Uterus (tissue), 2 donors: ENCODE measurements around the gene RABGGTA.

ENCODE experiments used
- POLR2A ChIP-seq, 2 donors: fragments of 450-650 bp; IDR thresholded peaks; one replicate each; pipeline ENCODE4 v1.6.1; 2016; ENCODE audit warnings: antibody characterized with exemption in 2 of 2, mild to moderate bottlenecking in 1 of 2, moderate library complexity in 1 of 2
- TF ChIP-seq, protein P1 (sequence below), 4 experiments: fragments of 200-600 bp in 2 of 4; fragments of 450-650 bp in 2 of 4; sonication (generic) in 2 of 4; IDR thresholded peaks; one replicate each; pipeline ENCODE4 v1.5.1; 2016 to 2019; ENCODE audit warnings: antibody characterized with exemption in 4 of 4, mild to moderate bottlenecking in 2 of 4, moderate library complexity in 1 of 4

DNA sequence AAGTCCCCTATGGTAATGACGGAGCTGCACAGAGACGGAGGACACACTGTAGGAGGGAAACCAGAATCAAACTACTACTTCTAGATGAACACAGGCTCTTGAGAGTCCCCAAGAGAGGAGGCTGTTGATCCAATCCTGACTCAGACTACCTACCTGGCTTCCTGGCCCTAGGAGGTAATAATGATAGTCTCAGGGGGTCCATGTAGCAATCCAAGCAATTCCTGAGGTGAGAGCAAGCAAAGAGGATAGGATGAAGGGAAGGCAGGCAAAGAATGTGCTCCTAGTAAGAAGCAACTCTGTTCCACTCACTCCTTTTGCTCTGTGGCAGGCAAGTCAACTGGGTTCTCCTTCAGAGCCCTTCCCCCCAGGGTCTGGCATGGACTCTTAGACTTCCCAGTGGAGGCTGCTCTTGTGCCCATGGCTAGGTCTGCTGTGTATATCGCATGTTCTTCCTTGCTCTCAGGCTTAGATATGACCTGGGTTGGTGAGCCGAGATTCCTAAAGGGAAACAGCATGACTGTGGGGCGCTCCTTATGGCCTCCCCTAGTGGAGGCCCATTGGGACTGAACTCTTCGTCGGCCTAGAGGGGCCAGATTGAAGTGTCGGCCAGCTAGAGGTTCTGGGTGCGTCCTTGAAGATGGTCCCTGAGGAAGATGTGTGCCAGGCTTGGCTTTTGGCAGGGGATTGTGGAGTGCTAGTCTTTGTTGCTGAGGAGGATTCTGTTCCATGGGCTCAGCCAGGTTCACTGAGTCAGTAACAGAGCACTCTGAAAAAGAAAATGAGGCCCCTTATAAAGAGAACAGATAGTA, 31.1 kb downstream of the RABGGTA start:
- TF ChIP-seq, protein P1, sequence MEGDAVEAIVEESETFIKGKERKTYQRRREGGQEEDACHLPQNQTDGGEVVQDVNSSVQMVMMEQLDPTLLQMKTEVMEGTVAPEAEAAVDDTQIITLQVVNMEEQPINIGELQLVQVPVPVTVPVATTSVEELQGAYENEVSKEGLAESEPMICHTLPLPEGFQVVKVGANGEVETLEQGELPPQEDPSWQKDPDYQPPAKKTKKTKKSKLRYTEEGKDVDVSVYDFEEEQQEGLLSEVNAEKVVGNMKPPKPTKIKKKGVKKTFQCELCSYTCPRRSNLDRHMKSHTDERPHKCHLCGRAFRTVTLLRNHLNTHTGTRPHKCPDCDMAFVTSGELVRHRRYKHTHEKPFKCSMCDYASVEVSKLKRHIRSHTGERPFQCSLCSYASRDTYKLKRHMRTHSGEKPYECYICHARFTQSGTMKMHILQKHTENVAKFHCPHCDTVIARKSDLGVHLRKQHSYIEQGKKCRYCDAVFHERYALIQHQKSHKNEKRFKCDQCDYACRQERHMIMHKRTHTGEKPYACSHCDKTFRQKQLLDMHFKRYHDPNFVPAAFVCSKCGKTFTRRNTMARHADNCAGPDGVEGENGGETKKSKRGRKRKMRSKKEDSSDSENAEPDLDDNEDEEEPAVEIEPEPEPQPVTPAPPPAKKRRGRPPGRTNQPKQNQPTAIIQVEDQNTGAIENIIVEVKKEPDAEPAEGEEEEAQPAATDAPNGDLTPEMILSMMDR (IDR thresholded peaks at IDR 0.05), result no peak
- no peak for TF ChIP-seq POLR2A (IDR thresholded peaks at IDR 0.05)
